Bronchial epithelial cell (primary cell): ENCODE data around the gene PDZD2. TPM values are rescaled to one million over a fixed set of nuclear protein-coding genes. Genes with fewer than 3 reads are reported as not detected.

Experiments
- DNase-seq: peaks from one replicate; pipeline ENCODE4 v3.0.0-alpha.2; 2010; ENCODE audit warnings: low read depth
- FAIRE-seq: peaks from 2 replicates; lab custom pipeline; 2011; peaks lifted over from hg19 to GRCh38; lab: Jason Lieb, UNC
- H3K27me3 ChIP-seq: 2 replicates; pipeline ENCODE4 v1.5.1; 2011; ENCODE audit warnings: low read length; ENCODE audit not compliant: control insufficient read depth, insufficient read depth
- H3K36me3 ChIP-seq: 2 replicates; pipeline ENCODE4 v1.5.1; 2011; ENCODE audit warnings: low read length; ENCODE audit not compliant: control insufficient read depth, insufficient read depth
- H3K4me3 ChIP-seq: 2 replicates; pipeline ENCODE4 v1.5.1; 2011; ENCODE audit warnings: mild to moderate bottlenecking, low read depth, low read length, control low read depth
- CTCF ChIP-seq: IDR thresholded peaks from 2 replicates; pipeline ENCODE4 v1.5.1; 2011; ENCODE audit warnings: mild to moderate bottlenecking, moderate library complexity, low read length, control low read depth, inconsistent platforms; ENCODE audit not compliant: insufficient read depth, severe bottlenecking
- total RNA-seq: library from RNA; depleted of rRNA; stranded (reverse); fragments of >200 nt; gene quantifications from 2 replicates; pipeline ENCODE4 v1.2.1, GENCODE V29; 2014

The PDZD2 gene
- total RNA-seq, 1 donor from 2014 or later, result 1.8 TPM

- no peaks in the 10 kb centered on the region for H3K27me3 ChIP-seq
- no peak for FAIRE-seq
- H3K36me3 ChIP-seq, result peaks cover 2% of the 10 kb centered on the region
- TF ChIP-seq CTCF, result no peak
- no peak for DNase-seq
- H3K4me3 ChIP-seq, result no peak overlapping the region
These were observed 445.1 kb downstream of the PDZD2 start for GRCh38 chr5:32083981-32084430.

- Histone ChIP-seq H3K27me3 (no peaks in the 10 kb centered on the region), H3K36me3 (peaks cover 2% of the 10 kb centered on the region), H3K4me3 (no peak overlapping the region)
- FAIRE-seq, result no peak
- no peak for TF ChIP-seq CTCF
- DNase-seq, result no peak
These were observed 448.5 kb downstream of the PDZD2 start for GRCh38 chr5:32087086-32088082.

DNA sequence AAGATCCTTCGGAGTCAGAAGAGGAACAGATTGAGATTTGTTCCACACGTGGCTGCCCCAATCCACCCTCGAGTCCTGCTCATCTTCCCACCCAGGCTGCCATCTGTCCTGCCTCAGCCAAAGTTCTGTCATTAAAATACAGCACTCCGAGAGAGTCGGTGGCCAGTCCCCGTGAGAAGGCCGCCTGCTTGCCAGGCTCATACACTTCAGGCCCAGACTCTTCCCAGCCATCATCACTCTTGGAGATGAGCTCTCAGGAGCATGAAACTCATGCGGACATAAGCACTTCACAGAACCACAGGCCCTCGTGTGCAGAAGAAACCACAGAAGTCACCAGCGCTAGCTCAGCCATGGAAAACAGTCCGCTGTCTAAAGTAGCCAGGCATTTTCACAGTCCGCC lies 449.3 kb downstream of the PDZD2 start:
- Histone ChIP-seq H3K36me3 (peaks cover 2% of the 10 kb centered on the region), H3K4me3 (no peak overlapping the region), H3K27me3 (no peaks in the 10 kb centered on the region)
- DNase-seq (no peak), FAIRE-seq (no peak)
- no peak for TF ChIP-seq CTCF

DNA sequence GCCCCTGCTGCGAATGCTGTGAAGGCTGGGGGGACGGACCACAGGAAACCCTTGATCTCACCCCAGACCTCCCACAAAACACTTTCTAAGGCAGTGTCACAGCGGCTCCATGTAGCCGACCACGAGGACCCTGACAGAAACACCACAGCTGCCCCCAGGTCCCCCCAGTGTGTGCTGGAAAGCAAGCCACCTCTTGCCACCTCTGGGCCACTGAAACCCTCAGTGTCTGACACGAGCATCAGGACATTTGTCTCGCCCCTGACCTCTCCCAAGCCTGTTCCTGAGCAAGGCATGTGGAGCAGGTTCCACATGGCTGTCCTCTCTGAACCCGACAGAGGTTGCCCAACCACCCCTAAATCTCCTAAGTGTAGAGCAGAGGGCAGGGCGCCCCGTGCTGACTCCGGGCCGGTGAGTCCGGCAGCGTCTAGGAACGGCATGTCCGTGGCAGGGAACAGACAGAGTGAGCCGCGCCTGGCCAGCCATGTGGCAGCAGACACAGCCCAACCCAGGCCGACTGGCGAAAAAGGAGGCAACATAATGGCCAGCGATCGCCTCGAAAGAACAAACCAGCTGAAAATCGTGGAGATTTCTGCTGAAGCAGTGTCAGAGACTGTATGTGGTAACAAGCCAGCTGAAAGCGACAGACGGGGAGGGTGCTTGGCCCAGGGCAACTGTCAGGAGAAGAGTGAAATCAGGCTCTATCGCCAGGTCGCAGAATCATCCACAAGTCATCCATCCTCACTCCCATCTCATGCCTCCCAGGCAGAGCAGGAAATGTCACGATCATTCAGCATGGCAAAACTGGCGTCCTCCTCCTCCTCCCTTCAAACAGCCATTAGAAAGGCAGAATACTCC lies 450.4 kb downstream of the PDZD2 start:
- H3K36me3 ChIP-seq, result peaks cover 2% of the 10 kb centered on the region
- H3K4me3 ChIP-seq, result no peak overlapping the region
- FAIRE-seq, result no peak
- no peak for TF ChIP-seq CTCF
- DNase-seq, result no peak
- no peaks in the 10 kb centered on the region for H3K27me3 ChIP-seq

DNA sequence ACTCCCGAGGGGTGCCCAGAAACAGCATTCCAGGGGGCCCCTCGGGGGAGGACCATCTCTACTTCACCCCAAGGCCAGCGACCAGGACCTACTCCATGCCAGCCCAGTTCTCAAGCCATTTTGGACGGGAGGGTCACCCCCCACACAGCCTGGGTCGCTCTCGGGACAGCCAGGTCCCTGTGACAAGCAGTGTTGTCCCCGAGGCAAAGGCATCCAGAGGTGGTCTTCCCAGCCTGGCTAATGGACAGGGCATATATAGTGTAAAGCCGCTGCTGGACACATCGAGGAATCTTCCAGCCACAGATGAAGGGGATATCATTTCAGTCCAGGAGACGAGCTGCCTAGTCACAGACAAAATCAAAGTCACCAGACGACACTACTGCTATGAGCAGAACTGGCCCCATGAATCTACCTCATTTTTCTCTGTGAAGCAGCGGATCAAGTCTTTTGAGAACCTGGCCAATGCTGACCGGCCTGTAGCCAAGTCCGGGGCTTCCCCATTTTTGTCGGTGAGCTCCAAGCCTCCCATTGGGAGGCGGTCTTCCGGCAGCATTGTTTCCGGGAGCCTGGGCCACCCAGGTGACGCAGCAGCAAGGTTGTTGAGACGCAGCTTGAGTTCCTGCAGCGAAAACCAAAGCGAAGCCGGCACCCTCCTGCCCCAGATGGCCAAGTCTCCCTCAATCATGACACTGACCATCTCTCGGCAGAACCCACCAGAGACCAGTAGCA lies 451.3 kb downstream of the PDZD2 start:
- no peak for DNase-seq
- Histone ChIP-seq H3K36me3 (peaks cover 2% of the 10 kb centered on the region), H3K4me3 (no peak overlapping the region), H3K27me3 (no peaks in the 10 kb centered on the region)
- FAIRE-seq, result no peak
- TF ChIP-seq CTCF, result no peak
